NT2/D1 (cell line): ENCODE data around the gene GADD45B.
"Not testable (repeated sequence)": the region's sequence is repeated elsewhere in the genome, so short reads cannot be mapped to it uniquely, and the experiment has no call there.

Experiments
- YY1 ChIP-seq: IDR thresholded peaks from 2 replicates; pipeline ENCODE4 v1.6.1; 2011; ENCODE audit not compliant: insufficient read length, insufficient read depth
- ZNF274 ChIP-seq: IDR thresholded peaks from 2 replicates; pipeline ENCODE4 v1.6.1; 2011; ENCODE audit warnings: mild to moderate bottlenecking, low read depth, low read length

GRCh38 chr19:2469915-2470200 lies 6.1 kb upstream of the GADD45B start:
- not testable (repeated sequence) for TF ChIP-seq YY1, ZNF274
